AG09309 (cell line): ENCODE results near the gene CD37.

Source experiments
- DNase-seq: peaks from one replicate; pipeline ENCODE4 v3.0.0-alpha.2; 2010; ENCODE audit warnings: low read depth
- H3K4me3 ChIP-seq: 2 replicates; pipeline ENCODE4 v1.5.1; 2011; ENCODE audit warnings: mild to moderate bottlenecking, low read depth, low read length, moderate library complexity; ENCODE audit not compliant: control insufficient read depth
- TF ChIP-seq, protein P1 (sequence below): IDR thresholded peaks from 2 replicates; pipeline ENCODE4 v1.5.1; 2011; ENCODE audit warnings: mild to moderate bottlenecking, low read depth, low read length, inconsistent platforms; ENCODE audit not compliant: insufficient read depth, control insufficient read depth; ENCODE audit errors: missing control alignments

The CD37 gene

DNA sequence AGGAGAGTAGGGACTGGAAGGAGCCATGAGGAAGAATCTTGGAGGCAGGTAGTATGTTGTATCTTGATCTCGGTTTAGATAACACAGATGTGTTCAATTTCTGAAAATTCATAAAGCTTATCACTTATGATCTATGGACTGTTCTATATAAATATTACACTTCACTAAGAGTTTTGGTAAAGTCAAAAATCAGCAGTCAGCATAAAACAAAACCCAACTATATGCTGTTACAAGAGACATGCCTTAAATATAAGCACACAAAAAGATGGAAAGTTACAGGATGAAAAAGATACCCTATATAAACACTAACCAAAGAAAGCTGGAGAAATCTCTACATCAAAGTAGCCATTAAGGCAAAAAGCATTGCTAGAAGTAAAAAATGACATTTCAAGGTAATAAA, 48.4 kb downstream of the CD37 start:
- DNase-seq, result no peak
- TF ChIP-seq, protein P1, sequence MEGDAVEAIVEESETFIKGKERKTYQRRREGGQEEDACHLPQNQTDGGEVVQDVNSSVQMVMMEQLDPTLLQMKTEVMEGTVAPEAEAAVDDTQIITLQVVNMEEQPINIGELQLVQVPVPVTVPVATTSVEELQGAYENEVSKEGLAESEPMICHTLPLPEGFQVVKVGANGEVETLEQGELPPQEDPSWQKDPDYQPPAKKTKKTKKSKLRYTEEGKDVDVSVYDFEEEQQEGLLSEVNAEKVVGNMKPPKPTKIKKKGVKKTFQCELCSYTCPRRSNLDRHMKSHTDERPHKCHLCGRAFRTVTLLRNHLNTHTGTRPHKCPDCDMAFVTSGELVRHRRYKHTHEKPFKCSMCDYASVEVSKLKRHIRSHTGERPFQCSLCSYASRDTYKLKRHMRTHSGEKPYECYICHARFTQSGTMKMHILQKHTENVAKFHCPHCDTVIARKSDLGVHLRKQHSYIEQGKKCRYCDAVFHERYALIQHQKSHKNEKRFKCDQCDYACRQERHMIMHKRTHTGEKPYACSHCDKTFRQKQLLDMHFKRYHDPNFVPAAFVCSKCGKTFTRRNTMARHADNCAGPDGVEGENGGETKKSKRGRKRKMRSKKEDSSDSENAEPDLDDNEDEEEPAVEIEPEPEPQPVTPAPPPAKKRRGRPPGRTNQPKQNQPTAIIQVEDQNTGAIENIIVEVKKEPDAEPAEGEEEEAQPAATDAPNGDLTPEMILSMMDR, result no peak
- no peak overlapping the region for H3K4me3 ChIP-seq

DNA sequence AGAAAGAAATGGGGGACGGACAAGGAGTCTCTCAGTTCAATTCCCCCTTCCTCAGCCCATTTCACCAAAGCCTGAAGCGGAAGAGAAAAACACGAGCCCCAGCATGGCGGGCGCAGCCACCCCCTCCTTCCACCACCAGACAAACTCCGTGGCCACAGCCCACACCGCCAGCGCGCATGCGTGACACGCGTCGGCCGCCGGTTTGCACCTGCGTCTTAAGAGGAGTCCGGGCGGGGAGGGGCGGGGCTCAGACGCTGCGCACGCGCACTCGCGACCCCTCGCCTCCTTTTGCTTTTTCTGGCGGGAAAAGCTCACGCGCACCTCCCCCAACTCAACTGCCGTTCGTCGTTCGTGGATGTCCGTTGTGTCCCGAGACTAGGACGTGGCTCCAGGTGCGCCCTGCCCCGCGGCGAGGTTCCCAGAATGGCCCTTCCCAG, 52.7 kb downstream of the CD37 start, which contains the start of gene KASH5:
Gene KASH5, plus strand, starts transcription at position 314 of the 437 bp plus-strand sequence. CDS start 2,635 bp downstream, outside the sequence.
- no peak for DNase-seq
- TF ChIP-seq, protein P1, result no peak
- H3K4me3 ChIP-seq, result no peak within 1 kb of the TSS

DNA sequence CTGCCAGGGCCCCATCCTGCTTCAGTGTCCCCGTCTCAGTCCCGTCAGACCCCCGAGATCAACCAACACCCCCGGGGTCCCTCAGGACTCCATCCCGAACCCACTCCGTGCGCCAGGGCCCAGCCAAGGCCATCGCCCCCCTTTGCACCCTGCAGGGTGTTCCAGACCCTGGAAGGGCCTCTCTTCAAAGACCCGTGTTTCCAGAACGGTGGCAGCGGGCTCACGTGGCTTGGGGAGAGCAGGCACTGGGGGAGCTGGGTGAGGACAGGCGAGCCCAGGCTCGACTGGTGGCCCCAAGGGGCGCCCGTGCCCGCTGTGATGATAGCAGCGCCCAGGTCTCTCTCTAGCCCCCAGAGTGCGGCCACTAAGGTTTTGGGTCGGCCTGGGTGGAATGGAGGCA, 54.2 kb downstream of the CD37 start:
- TF ChIP-seq, protein P1, result no peak
- DNase-seq, result no peak
- no peak overlapping the region for H3K4me3 ChIP-seq
